T-helper 1 cell treated with Interleukin-12 subunit alpha and Interleukin-12 subunit beta and Interleukin-4 antibody, amounts not matched to agents 30 ng/mL and 1 ng/mL, for 36 hours (primary cell): ENCODE data around the gene LMX1A. TPM values are rescaled to one million over a fixed set of nuclear protein-coding genes. Genes with fewer than 3 reads are reported as not detected.

ENCODE experiments used
- intact Hi-C: fragments of 100-400 bp; cut with micrococcal nuclease; formaldehyde crosslinking; loops from one replicate; pipeline ENCODE4 v1.15.1; 2024
- total RNA-seq: library from RNA; stranded (reverse); gene quantifications from 2 replicates; pipeline ENCODE4 v1.2.3, GENCODE V29; 2022

LMX1A gene
- not detected in 2 replicates for total RNA-seq

DNA sequence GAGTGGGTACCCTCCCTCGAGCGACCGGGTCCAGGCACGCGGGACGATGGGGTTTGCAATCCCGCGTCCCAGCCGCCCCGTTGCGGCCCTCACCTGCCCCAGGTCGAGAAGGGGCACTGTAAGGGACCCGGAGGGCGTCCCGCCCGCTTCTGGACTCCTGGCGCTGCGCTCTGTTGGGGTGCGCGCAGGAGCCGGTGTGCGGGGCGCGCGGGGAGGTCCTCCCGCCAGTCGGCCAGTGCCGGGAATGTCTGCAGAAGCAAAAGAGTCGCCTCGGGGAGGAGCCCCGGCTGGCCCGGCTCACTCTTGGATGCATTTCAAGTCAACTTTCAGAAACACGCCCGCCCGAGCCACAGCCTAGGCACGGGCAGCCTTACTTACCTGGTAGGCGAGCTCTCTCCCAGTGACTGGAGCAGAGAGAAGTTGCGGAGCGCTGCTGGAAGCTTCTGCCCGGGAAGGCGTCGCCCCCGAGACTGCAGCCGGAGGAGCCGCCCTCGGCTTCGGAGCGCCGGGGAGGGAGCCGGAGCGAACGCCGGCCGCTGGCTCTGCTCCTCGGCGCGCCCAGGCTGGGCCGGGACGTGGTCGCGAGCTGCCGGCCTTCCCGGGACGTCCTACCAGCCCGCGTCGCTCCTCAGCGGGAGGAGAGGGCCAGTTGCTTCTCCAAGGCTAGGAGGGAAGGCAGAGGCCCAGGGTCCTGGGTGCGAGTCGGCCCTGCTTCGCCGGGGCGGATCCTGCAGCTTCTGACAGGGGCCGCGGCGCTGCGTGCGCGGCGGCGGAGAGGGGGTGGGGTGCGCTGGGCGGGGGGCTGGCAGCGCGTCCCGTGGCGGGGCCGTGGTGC, at the start of gene LMX1A:
Gene LMX1A, minus strand, starts transcription at position 739 of the 835 bp plus-strand sequence. CDS start 1,156 bp downstream, outside the sequence.
- intact Hi-C loops, result no loop called here

DNA sequence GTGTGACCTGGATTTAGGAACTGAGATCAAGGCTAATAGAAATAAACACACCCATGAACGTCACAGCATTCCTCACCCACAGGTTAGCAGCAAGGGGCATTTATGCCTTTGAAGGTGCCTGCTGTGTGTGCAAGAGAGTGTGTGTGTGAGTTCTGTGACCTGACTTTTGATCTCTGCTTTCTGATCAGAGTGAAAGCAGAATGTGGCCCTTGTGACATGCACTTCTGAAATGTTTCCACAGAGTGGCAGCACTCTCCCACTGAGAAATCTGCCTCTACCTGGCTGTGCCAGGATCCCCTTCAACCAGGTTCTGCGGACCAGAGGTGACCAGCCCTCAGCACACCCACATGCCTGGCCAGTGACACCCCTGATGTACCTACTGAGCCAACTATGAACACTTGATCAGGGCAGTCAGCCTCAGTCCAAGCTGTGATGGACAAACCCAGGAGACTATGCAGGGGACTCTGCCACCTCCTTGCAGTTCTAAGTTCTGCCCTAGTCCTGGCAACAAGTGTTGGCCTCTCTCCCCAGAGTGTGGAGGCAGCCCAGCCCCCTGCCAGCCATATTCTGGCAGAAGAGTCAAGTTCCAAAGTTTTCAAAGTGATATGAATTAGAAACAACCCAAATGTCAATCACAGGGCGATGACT, 47.4 kb upstream of the LMX1A start:
- intact Hi-C loops, result loop anchor here (1.0 kb wide), 3 partner anchors 11 to 510 kb away; no protein-coding TSS in a partner anchor

DNA sequence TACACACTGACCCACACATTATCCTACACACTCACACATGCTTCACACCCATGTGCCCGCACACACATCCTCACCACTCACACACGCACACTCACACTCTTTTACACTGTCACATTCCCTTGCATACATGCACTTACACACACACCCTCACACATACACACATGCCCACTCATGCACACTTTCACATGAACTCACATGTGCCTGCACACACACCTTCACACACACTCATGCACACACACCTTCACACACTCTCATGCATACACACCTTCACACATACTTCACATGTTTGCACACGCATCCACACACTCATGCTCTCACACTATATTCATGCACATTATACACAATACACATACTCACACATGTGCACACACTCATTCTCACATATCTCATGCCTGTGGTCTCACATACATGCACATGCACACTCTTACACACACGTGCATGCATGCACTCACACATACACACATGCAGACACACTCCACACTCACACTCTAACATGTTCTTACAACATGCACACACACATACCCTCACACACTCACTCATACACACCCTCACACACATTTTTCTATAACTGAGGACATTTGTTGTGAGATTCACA, 46.1 kb upstream of the LMX1A start:
- intact Hi-C loops, result no loop called here

DNA sequence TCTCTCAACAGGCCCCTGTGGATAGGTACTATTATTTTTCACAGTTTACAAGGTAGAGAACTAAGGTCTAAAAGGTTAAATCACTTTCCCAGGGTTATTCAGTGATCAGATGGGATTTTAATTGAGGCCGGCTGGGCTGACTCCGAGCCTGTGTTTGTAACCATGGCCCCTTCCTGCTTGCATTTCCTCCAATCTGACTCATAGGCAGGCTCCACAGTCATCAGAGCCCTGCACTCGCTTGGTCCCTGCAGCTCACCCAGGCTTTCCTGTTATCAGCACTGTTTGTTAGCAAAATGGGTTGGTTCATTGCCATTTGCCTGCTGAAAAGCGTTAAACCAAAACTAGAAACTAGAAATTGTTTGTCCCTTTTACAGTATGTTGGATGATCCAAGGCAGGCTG, 41.4 kb upstream of the LMX1A start:
- intact Hi-C loops, result loop anchor here (10.0 kb wide), 1 partner anchor 767 kb away; the partner anchor contains the start of gene FAM78B

DNA sequence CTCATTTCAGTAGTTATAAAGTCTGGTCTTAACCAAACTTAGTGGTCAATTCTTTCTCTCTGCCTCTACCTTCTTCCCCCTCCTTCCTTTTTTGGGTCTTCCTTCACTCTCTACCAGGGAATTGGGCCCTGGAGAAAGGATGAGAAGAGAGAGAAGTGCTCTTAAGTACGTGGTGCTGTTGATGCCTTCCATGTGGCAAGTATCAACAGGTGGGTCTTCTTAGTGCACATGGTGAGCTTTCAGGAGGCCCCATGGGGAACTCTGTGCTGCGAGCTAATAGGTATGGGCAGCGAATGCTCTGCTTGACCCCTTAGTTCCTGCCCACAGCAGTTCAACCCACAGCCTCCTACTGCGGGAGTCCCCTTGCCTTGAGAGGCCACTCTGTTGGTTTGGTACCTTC, 39.4 kb upstream of the LMX1A start:
- intact Hi-C loops, result loop anchor here (10.0 kb wide), 1 partner anchor 769 kb away; the partner anchor contains the start of gene FAM78B

DNA sequence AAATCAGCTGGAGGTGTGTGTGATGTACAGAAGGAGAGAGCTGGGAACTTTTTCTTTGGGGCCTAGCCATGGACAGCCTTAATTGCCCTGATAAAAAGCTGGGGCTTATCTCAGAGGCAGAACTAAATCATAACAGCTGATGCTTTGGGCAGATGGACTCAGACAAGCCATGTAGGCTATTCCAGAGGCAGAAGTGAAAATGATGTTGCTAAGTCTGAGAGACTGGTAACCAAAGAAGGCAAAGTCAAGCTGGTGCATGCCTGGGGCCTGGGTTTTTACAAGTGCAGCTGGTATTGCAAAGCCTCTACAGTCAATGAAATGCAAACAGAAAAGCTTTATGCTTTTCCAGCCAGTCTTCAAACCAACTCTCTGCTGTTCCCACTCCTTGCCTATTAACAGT, 39.0 kb upstream of the LMX1A start:
- intact Hi-C loops, result loop anchor here (10.0 kb wide), 1 partner anchor 769 kb away; the partner anchor contains the start of gene FAM78B

DNA sequence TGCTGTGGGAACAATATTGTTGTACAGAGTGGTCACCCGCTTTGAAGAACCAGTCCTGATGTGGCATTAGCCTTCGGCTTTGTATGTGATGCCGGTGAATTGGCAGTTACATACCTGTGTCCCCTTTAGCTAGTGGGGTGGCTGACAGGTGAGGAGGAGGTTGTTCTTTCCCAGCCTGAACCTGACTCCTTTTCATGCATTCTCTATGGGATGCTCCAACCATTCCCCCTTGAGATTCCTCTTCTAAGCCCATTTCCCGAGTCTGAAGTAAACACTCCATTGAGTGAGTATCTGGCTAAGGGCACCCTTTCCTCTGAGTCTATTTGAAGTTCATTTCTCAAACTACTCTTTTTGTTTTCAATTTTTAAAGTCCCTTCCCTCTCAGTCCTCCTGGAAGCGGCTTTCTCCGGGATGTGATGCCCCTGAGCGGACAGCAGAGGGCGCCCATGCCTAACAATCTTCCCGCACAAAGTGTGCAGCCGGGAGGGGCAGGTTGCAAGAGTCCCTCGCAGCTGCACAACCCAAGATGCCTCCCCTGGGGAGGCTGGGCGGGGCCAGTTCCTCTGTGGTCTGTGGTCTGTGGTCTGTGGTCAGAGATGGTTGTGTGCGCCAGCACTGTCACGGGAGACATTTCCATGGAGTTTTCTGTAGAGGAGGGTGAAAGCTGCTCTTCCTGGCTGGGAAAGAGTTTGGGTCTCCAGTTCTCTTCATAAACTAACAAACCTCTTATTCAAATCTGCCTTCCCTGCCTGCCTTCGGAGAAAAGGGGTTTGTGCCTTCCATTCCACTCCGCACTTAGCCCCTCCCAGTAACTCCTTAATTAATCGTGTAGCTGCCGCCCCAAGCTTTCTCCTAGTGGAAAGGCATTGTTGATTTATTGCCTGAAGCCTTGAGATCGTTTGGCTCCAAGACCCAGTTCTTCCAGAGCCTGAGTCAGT, 36.4 kb upstream of the LMX1A start:
- intact Hi-C loops, result loop anchor here (1.0 to 10.0 kb wide), 11 partner anchors 11 to 1664 kb away; partner anchors contain the start of genes ALDH9A1, FAM78B, MGST3 and TMCO1

DNA sequence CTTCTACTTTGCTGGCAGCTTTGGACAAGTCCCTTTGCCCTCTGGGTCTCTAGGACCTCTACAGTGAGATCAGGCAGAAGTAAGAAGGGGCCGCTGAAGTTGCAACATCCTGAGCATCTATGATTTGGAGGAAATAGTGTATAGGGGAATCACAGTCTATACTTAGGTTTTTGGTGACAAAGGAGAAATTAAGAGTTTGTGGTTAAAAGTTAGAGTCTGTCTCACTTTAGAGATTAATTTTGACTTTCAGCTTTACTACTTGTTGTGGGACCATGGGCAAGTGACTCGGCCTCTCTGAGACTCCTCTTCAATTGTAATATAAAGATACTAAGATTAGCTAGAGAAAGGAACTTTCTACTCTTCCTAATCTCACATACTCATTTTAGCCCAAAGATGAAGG, 33.1 kb upstream of the LMX1A start:
- intact Hi-C loops, result loop anchor here (5.0 to 10.0 kb wide), 3 partner anchors 775 to 1668 kb away; partner anchors contain the start of gene FAM78B

DNA sequence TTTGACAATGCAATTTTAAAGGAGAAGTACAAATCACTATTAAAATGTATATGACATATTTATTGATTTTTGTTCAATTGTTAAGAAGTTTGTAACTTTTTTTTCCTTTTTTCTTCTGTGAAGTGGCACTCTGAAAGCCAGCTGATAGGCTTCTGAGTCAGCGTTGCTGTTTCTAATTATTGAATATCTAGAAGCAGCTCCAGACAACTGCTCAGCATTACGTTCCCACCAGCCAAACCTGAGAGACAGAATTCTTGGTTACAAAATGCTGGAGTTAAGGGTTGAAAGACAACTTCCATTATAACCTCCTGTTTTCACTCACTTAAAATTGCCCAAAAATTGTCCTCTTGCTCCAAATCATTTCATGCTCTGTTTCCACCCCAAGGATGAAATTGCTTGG, 31.4 kb upstream of the LMX1A start:
- intact Hi-C loops, result no loop called here

DNA sequence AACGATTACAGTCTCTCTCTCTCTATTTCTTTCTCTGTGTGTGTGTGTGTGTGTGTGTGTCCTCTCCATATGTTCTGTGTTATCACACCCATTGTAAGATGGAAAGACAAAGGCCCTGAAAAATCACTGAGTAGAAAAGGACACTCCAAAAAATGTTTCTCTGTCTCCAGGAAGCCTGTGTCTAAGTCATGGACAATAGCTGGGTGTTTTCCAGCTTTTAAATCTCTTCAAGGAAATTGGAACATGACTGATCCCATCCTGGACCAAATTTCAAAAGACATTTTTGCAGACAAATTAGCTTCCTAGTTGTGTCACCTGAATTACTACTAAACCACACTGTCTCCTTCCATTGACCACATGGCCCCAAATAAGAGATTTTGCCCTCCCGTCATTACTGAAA, 31.0 kb upstream of the LMX1A start:
- intact Hi-C loops, result no loop called here

DNA sequence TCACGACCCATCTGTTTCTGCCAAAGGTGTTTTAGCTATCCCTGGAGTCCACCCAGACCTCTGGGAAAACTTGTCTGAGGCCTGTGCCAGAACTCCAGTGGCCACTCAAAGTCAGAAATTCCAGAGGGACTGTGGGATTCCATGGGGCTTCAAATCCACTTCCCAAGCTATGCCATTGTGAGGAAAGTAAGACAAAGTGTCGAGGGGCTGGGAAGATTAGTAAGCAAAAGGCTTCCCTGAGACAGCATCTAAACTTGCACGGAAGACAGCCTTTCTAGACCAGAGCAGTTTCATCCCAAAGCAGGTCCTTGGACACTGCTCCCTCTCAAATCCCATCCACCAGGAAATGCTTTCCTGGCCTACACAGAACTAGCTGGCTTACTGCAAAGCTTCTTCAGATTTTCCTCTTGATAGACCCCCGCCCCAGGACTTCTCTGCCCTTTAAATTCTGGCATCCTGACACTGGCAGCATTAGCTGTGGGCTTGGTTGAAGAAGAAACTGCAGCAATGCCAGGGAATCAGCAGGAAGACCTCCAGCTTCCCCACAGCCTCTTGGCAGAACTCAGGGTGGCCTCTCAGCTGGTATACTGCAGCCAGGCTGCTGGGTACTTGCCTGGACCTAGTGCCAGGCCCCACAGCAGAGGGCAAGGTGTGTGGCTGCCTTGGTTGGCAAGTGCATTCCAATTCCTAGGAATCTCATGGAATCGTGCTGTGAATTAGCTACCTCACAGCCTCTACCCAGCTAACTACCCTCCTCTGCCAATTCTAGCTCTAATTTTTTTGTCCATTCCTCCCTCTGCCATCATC, 27.3 kb upstream of the LMX1A start:
- intact Hi-C loops, result no loop called here

DNA sequence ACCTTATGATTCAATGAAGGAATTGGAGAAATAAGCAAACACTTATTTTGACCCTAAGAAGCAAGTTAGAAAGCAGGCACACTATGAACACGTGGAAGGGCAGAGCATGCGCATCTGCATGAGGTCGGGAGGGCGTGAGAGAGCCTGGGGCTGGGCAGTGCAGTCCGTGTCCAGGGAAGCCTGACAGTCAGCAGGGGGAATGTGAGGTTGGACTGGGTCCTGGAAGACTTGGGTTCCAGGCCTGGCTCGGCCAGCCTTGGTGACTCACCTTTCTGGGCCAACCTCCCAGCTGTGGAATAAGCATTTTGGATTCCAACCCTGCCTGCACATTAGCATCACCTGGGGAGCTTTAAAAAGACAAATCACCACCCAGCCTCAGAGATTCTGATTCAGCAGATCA, 26.6 kb upstream of the LMX1A start:
- intact Hi-C loops, result no loop called here

DNA sequence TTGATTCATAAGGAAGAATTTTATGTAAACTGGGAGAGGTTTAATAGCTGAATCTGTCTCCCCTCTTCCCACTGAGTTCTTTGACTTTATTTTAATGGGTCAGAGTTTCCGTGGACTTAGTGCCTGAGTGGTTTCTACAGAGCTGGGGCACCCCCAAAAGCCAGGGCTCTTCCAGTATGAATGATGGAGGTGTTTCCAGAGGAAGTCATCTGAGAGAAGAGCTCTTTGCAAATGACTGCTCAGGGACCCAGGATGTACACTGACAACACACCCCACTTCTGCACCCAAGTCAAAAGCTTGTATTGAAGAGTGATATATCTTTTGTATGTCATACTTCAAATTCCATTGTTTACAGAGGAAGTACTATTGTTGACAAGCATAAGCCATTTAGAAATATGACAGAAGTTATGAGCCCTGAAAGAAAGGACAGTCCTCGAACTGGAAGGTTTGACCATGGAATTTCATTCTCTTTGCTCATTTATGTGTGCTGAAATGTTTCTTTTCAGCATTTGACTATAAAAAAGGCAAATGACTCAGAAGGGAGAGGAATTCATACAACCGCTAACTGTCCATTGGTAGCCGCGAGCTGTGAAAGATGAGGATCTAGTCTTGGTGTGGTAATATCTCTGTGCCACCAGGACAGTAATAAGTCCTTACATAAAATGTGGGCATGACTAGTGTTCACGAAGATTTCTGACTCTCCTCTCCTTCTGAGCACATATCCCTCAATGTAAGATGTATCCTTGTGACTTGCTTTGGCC, 25.4 kb upstream of the LMX1A start:
- intact Hi-C loops, result no loop called here

DNA sequence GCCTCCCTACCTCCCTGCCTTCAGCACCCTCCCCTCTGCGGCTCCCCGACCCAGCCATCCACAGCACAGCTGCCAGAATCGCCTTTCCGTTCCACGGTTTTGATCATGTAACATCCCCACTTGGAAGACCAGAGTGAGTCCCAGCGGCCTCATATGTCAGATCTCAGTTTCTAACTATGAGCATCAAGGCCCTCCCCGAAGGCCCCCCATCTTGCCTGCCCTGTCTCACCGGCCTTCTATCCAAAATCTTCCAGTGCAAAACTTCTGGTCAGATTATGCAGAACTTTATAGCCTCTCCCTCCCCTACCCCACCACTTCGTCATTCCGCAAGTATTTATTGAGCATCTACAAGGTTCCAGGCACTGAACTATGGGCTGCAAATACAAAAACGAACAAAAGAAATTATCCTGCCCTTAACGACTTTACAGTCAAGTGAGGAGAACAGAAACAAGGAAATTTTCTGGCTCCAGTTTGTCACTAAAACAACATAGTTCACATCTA, 20.3 kb upstream of the LMX1A start:
- intact Hi-C loops, result no loop called here

DNA sequence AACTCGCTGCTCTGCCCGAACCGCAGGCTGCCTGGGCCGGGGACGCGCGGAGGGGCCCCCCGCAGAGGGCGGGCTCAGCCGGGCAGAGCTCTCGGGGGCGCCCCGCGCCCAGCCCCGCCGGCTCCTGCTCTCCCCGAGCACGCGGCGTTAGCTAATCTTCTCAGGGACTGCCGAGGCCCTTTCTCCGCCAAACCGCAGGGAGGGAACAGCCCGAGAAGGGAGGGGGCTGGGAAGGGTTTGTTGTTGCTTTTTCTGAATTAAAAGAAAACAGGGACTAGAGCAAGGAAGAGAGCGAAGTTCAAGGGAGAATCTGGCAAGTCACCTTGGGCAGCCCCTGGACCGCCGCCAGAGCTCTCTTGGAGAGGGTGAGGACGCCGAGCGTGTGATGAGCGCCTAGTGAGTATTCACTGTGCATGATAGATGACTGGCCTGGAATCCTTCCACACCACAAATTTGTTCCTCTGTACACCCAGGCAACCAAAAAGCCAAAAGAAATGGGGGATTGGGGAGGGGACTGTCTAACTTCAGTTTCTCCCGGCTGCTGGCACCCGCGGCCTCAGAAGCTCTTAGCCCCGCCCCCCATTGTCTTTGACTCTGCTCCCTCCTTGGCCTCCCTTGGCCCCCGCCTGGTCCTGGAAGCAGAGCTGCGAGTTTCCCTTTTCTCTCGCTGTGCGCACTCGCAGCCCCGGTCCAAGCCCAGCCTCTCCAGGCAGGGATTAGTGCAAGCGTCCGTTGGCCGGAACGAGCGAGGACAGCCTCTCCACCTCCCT, 19.7 kb upstream of the LMX1A start:
- intact Hi-C loops, result no loop called here

DNA sequence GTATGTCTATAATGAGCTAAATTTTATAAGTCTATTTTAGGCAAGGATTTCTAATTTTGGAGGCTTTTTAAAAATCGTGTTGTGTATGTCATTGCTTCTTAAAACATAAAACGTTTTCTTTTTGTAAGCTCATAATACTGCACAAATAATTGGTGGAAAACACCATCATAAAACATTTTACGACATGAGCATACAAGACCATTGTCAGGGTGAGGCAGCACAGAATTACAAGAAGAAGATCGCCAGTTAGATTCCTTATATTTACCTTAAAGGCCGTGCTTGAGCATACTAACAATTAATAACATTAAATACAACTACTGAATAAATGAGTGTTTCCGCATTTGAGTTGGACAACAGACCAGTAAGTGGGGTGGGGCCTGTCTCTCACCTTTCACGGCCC, 19.1 kb upstream of the LMX1A start:
- intact Hi-C loops, result no loop called here

DNA sequence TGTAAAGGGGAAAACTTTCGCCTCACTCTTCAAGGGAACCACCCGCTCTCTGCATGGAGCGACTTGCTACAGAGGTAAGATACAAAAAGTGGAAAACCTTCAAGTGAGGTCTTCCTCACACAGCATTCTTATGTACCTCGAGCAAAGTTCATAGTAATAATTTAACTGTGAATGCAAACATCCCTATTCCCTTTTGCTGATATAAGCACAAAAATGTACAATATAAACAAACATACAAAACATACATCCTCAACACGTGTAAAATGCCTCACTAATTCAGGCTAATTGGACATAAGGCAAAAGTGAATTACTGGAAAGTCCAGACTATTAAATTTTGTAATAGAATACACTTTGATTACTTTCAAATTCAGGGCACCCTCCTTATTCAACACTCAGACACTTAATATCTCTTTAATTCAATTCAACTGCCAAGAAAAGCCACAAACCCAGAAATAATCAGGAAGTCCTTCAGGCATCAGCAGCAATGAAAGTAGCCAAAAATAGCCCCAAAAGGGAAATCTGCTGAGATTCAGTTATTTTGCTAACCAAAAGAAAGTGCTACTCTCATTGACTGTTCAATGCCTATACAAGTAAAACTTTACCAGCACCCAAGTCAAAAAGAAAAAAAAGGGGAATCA, 15.2 kb upstream of the LMX1A start:
- intact Hi-C loops, result no loop called here
